ENCODE data around the gene RASL12. TPM values are rescaled to one million over a fixed set of nuclear protein-coding genes. Genes with fewer than 3 reads are reported as not detected.
A peak's percentile ranks its signal among the peaks of the same experiment; 100 is the strongest.

RASL12 gene
- total and polyA plus RNA-seq, 7 donors = 2.5 to 6.3 (median 3.0) TPM

DNA sequence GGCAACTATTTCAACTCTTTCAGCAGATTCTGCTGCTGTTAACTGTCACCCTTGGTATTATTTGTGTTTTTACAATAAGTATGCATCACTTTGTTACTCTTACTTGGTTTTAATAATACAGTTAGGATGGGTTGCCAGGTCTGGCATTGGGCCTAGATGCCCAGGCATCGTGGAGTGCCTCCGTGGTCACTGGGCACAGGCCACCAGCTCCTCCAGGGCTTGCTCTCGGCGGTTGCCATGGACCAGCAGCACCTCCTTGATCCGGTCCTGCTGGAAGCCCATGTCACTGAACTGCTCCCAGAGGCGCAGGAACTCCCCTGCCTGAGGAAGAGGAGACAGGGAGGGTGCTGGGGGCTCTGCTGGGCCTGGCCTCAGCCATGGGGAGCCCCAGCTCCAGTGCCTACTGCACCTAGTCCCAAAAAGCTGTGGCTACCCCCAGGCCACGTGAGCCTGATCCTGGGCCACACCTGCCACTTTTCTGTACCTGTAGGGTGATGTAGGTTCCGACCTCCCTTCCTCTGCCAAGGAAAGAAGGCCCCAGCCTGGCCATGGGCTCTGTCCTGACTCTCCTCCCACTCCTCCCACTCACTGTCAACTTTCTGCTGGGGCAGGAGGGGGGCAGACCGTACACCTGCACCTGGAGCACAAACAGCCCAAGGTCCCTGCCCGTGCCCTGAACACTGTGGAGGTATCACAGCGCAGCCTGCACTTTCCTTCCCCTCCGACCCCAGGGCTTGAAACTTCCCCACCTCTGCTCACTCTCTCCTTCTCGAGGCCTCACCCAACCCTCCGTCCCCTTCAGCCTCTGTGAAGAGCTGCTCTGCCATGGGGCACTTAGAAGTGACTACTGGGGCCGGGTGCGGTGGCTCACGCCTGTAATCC, 25.4 kb upstream of the RASL12 start:
- no peak for DNase-seq
- 82 to 88% (median 83%) methylated on average over 16 to 17 of the region's 17 CpGs for WGBS, 3 donors
- TF ChIP-seq, protein P1, sequence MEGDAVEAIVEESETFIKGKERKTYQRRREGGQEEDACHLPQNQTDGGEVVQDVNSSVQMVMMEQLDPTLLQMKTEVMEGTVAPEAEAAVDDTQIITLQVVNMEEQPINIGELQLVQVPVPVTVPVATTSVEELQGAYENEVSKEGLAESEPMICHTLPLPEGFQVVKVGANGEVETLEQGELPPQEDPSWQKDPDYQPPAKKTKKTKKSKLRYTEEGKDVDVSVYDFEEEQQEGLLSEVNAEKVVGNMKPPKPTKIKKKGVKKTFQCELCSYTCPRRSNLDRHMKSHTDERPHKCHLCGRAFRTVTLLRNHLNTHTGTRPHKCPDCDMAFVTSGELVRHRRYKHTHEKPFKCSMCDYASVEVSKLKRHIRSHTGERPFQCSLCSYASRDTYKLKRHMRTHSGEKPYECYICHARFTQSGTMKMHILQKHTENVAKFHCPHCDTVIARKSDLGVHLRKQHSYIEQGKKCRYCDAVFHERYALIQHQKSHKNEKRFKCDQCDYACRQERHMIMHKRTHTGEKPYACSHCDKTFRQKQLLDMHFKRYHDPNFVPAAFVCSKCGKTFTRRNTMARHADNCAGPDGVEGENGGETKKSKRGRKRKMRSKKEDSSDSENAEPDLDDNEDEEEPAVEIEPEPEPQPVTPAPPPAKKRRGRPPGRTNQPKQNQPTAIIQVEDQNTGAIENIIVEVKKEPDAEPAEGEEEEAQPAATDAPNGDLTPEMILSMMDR (IDR thresholded peaks at IDR 0.05) = no peak
- intact Hi-C loops (cut with DNase I) = no loop called here
- H3K36me3 ChIP-seq (ENCODE audit: insufficient read depth in 1 of 2, low read depth in 1 of 2) = peaks cover 3 to 20% of the 10 kb centered on the region in 2 donors
- no peak for ATAC-seq
- H3K9me3 ChIP-seq = no peaks in the 10 kb centered on the region
- H3K27ac ChIP-seq = no peak overlapping the region
- H3K4me1 ChIP-seq = peaks cover 19% of the 10 kb centered on the region
- H3K27me3 ChIP-seq (ENCODE audit: insufficient read depth in 3 of 3, low read length in 2 of 3) = no peaks in the 10 kb centered on the region
- H3K4me3 ChIP-seq = no peak overlapping the region

DNA sequence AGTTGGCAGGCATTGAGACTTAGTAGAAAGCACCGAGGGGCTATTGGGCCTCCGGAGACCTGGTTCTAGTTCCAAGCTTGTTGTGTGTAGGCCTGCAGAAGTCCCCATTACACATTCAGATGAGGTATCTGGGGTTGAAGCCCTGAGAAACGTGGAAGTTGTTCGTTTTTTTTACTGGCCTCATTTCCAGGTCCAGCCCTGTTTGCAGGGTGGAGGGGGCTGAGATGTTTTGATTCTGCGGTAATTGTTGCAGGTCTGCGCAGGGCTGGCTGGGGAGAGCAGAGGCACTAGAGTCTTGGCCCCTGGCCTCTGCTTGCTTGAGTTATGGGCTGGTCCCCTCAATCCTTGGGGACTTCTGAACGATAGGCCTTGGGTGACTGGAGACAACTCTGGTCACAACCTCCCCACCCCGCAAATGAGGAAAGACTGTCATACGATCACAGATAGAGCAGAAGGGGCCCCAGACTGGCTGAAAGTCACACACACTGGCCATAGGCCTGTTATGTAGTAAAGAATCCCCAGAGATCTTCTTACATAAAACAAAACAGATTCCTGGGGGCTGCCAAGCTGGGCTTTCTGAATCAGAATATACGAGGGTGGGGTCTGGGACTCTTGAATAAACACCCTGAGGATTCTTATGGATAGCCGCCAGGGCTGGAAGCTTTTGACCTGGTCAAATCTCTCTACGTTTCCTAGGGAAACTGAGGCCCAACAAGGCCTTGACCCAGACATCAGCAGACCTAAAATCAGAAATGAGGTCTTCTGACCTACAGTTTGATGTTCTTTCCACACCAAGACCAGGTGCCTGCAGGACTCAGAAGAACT, 24.4 kb upstream of the RASL12 start:
- 70 to 75% (median 71%) methylated on average over 12 of the region's 12 CpGs for WGBS, 3 donors
- TF ChIP-seq, protein P1 (IDR thresholded peaks at IDR 0.05) = no peak
- Histone ChIP-seq H3K9me3 (no peaks in the 10 kb centered on the region), H3K4me3 (no peak overlapping the region), H3K27me3 (ENCODE audit: insufficient read depth in 3 of 3, low read length in 2 of 3) (no peaks in the 10 kb centered on the region), H3K4me1 (peaks cover 27% of the 10 kb centered on the region), H3K27ac (no peak overlapping the region), H3K36me3 (ENCODE audit: insufficient read depth in 1 of 2, low read depth in 1 of 2) (peaks cover 0 to 10% of the 10 kb centered on the region in 2 donors)
- DNase-seq (no peak), ATAC-seq (no peak)
- intact Hi-C loops (cut with DNase I) = no loop called here

DNA sequence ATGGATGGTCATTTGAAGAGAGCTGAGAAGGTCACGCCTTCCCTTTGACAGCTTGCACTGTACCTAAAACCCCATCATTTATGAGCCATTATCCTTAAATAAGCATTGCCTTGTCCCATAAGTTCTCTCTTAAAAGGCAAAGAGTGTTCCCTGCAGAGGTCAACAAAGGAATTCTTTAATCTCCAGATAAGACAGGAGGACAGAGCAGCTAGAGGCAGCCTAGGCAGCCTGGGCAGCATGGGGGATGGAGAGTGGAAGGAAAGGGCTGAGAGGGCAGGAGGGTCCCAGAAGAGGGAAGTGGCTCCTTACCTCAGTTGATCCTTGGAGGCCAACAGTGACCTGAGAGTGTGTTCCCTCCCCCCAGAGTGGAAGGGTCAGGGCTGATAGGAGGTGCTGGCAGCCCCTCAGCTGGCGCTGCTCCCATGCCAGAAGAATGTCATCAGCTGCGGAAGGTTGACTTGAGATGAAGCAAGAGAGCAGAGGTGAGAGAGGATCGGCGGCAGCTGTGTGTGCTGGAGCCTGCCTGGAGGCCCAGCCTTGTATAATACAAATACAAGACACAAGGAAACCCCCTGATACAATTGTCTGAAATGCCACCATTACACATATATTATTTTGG, 21.5 kb upstream of the RASL12 start:
- intact Hi-C loops (cut with DNase I) = loop anchor here in 1 of 2 donors (5.0 kb wide), 1 partner anchor 37 kb away; no protein-coding TSS in a partner anchor
- H3K27ac ChIP-seq = peak overlapping the region; percentile 87
- no peak overlapping the region for H3K4me3 ChIP-seq
- H3K27me3 ChIP-seq (ENCODE audit: insufficient read depth in 3 of 3, low read length in 2 of 3) = no peaks in the 10 kb centered on the region
- H3K4me1 ChIP-seq = peaks cover 45% of the 10 kb centered on the region
- TF ChIP-seq, protein P1 (IDR thresholded peaks at IDR 0.05) = no peak
- no peak for DNase-seq
- peak; percentile 28 to 57 (median 34) for ATAC-seq
- peaks cover 0 to 7% of the 10 kb centered on the region in 2 donors for H3K36me3 ChIP-seq (ENCODE audit: insufficient read depth in 1 of 2, low read depth in 1 of 2)
- H3K9me3 ChIP-seq = no peaks in the 10 kb centered on the region
- 38 to 58% (median 46%) methylated on average over 5 of the region's 5 CpGs for WGBS, 3 donors

DNA sequence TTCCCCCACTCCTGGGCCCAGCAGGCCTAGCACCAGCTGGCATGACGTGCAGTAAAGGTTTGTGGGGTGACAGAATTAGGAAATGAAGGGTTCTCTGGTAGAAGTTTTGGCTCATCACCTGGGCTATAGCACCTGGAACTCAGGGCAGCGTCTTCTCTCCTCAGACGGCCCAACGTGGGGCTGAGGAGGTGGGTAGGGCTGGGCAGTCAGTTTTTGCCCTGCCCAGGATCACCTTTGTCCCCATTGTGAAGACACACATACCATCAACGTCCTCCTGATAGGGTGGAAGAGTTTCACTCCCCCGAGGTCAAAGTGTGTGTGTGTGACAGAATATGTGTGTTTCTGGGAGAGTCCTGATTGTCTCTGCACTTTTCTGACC, 20.8 kb upstream of the RASL12 start:
- Histone ChIP-seq H3K36me3 (ENCODE audit: insufficient read depth in 1 of 2, low read depth in 1 of 2) (peaks cover 0 to 7% of the 10 kb centered on the region in 2 donors), H3K9me3 (no peaks in the 10 kb centered on the region), H3K4me1 (peaks cover 48% of the 10 kb centered on the region), H3K4me3 (no peak overlapping the region), H3K27me3 (ENCODE audit: insufficient read depth in 3 of 3, low read length in 2 of 3) (no peaks in the 10 kb centered on the region), H3K27ac (peak overlapping the region; percentile 87)
- TF ChIP-seq, protein P1 (IDR thresholded peaks at IDR 0.05) = no peak
- no peak for DNase-seq
- 18 to 38% (median 33%) methylated on average over 6 of the region's 6 CpGs for WGBS, 3 donors
- peak; percentile 1 to 25 (median 13) for ATAC-seq
- intact Hi-C loops (cut with DNase I) = loop anchor here in 1 of 2 donors (5.0 kb wide), 1 partner anchor 36 kb away; no protein-coding TSS in a partner anchor

Data from psoas muscle (tissue), 8 donors.